ENCODE data around the gene HBA2.
"Not testable (repeated sequence)": the region's sequence is repeated elsewhere in the genome, so short reads cannot be mapped to it uniquely, and the experiment has no call there.

HBA2 gene

DNA sequence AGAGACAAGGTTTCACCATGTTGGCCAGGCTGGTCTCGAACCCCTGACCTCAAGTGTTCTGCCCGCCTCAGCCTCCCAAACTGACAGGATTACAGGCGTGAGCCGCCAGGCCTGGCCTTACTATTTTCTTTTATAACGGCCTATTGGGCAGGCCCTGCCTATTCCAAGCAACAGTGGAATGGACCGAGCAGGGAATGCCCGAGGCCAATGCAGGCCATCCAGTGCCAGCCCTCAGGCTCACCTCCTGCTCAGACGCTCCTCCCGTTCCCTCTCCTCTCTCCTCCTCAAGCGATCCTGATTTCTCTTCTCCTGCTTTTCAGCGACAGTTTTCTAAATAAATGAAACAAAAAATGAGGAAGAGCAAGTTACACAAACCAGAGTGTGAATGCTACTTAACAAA, 20.0 kb downstream of the HBA2 start:
- FAIRE-seq = no peak
- DNase-seq (ENCODE audit: low spot score) = no peak

DNA sequence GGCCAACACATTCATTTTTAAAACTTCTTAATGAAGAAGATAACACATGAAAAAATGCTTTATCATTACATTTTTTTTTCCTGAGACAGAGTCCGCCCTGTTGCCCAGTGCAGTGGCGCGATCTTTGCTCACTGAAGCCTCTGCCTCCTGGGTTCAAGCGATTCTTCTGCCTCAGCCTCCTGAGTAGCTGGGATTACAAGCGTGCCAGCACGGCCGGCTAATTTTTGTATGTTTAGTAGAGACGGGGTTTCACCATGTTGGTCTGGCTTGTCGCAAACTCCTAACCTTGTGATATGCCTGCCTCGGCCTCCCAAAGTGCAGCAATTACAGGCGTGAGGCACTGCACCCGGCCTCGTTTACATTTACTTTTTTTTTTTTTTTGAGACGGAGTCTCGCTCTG, 20.8 kb downstream of the HBA2 start:
- DNase-seq (ENCODE audit: low spot score) = no peak
- FAIRE-seq = no peak

DNA sequence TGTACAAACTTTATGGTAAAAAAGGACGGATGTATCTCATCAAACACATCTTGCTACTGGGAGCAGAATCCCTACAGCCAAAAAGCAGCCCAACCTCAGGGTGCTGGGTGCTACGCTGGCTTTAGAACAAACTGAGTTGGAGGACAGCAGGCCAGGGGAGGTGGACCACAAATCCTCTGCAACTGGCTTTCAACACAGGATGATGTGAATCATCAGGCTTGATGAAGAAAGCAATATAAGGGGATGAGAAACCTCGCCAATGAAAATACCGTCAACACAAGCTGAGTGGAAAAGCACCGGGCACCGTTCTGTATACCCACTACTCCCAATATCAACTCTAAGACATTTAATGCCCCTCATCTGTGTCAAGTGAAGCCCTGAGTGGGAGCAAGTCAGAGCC, 21.8 kb downstream of the HBA2 start:
- DNase-seq (ENCODE audit: low spot score) (no peak), FAIRE-seq (no peak)

DNA sequence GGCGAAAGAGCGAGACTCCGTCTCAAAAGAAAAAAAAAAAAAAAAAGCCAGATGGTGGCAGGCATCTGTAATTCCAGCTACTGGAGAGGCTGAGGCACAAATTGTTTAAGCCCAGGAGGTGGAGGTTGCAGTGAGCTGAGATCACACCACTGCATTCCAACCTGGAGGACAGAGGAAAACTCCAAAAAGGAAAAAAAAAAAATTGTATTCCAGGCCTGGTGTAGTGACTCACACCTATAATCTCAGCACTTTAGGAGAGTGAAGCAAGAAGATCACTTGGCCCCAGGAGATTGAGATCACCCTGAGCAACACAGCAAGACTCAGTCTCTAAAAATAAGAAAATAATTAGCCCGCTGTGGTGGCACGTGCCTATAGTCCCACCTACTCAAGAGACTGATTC, 27.7 kb downstream of the HBA2 start:
- DNase-seq (ENCODE audit: low spot score) = no peak
- no peak for FAIRE-seq

DNA sequence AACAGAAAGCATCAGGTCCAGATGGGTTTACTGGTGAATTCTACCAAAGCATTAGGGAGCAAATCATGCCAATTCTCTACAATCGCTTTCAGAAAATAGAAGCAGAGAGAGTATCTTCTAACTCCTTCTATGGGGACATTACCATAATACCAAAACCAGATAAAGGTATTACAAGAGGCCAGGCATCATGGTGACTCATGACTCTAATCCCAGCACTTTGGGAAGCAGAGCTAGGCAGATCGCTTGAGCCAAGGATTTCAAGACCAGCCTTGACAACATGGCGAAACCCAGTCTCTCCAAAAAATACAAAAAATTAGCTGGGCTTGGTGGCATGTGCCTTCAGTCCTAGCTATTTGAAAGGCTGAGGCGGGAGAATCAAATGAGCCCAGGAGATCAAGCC, 30.6 kb downstream of the HBA2 start:
- FAIRE-seq = no peak
- DNase-seq (ENCODE audit: low spot score) = no peak

DNA sequence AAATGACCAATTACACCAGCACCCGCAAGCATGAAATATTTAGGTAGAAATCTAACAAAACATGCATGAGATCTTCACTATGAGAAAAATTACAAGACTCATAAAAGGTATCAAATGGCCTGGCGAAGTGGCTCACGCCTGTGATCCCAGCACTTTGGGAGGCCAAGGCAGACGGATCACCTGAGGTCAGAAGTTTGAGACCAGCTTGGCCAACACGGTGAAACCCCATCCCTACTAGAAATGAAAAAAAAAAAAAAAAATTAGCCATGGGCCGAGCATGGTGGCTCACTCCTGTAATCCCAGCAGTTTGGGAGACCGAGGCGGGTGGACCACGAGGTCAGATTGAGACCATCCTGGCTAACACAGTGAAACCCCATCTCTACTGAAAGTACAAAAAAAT, 31.4 kb downstream of the HBA2 start:
- DNase-seq (ENCODE audit: low spot score); FAIRE-seq: not testable (repeated sequence)

DNA sequence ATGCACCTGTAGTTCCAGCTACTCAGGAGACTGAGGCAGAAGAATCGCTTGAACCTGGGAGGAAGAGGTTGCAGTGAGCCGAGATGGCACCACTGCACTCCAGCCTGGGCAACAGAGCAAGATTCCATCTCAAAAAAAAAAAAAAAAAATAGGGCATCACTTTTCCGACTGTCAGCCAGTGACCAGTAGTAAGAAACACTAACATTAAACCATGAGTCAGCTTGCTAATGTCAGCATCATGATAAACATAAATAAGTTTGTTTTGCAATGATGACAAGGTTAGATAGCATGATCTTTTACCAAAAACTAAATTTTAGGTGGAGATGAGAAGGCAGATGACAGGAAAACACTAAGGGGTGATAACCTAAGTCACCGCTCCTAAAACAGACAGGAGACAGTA, 36.7 kb downstream of the HBA2 start:
- not testable (repeated sequence) for FAIRE-seq; DNase-seq (ENCODE audit: low spot score)

DNA sequence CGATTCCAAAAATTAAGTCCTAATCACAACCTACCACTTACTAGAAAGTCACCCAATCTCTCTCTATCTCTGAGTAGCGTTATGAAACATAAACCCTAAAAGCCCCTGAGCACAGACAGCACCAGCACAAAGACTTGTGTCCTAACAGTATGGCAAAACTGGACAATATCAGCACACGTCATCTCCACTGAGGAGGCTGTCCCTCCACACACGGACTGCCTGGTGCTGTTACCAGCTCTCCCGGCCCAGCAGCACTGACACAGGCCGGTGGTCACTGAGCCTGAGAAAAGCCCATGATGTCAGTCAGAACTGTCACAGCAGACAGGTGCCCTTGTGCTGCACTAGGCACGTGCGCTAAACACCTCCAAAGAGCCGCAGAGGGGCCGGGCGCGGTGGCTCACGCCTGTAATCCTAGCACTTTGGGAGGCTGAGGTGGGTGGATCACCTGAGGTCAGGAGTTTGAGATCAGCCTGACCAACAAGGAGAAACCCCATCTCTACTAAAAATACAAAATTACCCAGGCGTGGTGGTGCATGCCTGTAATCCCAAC, 39.0 kb downstream of the HBA2 start:
- not testable (repeated sequence) for DNase-seq (ENCODE audit: low spot score); FAIRE-seq

DNA sequence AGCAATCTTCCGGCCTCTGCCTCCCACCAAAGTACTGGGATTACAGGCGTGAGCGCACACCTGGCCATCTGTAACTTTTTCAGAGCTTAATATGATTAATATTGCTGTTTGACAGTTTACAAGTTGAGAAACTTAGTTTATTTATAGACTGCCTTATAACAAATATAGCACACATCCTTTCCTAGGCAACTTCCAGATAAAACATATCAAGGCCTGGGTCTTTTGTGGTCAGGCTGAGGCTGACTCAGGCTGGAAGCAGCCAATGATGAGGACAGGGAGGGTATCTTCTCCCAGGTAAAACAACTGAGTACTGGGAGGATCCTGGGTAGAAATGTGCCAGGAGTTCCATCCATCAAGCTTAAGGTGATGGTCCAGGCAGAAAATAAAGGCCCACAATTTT, 40.3 kb downstream of the HBA2 start:
- no peak for FAIRE-seq
- DNase-seq (ENCODE audit: low spot score) = no peak

DNA sequence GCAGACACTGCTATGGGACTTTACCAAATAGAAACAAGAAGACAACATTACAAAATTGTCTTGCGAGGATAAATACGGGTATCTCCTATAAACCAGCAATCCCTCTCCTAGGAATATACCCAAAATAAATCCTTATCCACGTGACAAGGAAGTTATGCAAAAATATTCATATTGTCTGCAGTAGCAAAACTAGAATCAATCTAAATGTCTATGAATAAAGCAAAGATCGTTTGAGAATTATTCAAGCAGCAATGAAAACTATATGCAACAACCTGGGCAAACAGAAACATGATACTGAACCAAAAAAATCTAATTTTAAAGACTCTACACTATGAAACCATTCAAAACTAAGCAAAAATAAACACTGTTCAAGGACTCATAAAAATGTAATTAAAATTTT, 47.3 kb downstream of the HBA2 start:
- FAIRE-seq (no peak), DNase-seq (ENCODE audit: low spot score) (no peak)
